ENCODE results near the gene KCNK5. TPM values are rescaled to one million over a fixed set of nuclear protein-coding genes. Genes with fewer than 3 reads are reported as not detected.

The KCNK5 gene
- total and polyA plus RNA-seq, 2 donors (not counting 3 experiments of a cell fraction or from before 2014, with no cell fraction given): not detected

GRCh38 chr6:39254999-39255535 lies 25.8 kb upstream of the KCNK5 start:
- Histone ChIP-seq H3K79me2 (ENCODE audit: control insufficient read depth, insufficient read depth, low read length) (no peaks in the 10 kb centered on the region), H3K27me3 (ENCODE audit: control insufficient read depth in 2 of 2, insufficient read depth in 2 of 2, low read length in 2 of 2) (no peaks in the 10 kb centered on the region), H3K4me3 (replicated peaks in 1 of 3; ENCODE audit: insufficient read depth in 1 of 3, low read depth in 1 of 3, low read length in 3 of 3) (no peak overlapping the region), H3K27ac (ENCODE audit: insufficient read depth, low read depth, low read length) (no peak overlapping the region), H3K9ac (replicated peaks; ENCODE audit: extremely low read depth, insufficient read depth, low read length) (no peak overlapping the region), H3K36me3 (ENCODE audit: control insufficient read depth in 2 of 2, extremely low read depth in 1 of 2, insufficient read depth in 2 of 2, low read length in 2 of 2) (no peaks in the 10 kb centered on the region), H3K4me1 (ENCODE audit: control insufficient read depth, extremely low read depth, insufficient read depth, low read length) (no peaks in the 10 kb centered on the region), H4K20me1 (replicated peaks; ENCODE audit: control insufficient read depth, extremely low read depth, insufficient read depth, low read length) (no peaks in the 10 kb centered on the region), H3K9me1 (replicated peaks; ENCODE audit: control insufficient read depth, extremely low read depth, insufficient read depth, low read length) (no peaks in the 10 kb centered on the region), H3K4me2 (ENCODE audit: insufficient read depth, low read length) (no peak overlapping the region), H2AFZ (ENCODE audit: low read depth, low read length) (no peak overlapping the region), H3K9me3 (replicated peaks; ENCODE audit: control insufficient read depth, insufficient read depth, low read length) (no peaks in the 10 kb centered on the region)
- no TSS peak for BruUV-seq (replicated peaks)
- DNase-seq (ENCODE audit: low read depth, low spot score) (no peak), FAIRE-seq (no peak)
- intact Hi-C loops (cut with micrococcal nuclease): no loop called here
- dilution Hi-C loops (cut with MboI; ENCODE audit: extremely low pct_ligation_motif_present, low sequenced_read_pairs): no loop called here
- ChIA-PET CTCF (no interaction called here), POLR2A (no interaction called here)
- TF ChIP-seq FOS (IDR thresholded peaks at IDR 0.05; ENCODE audit: borderline replicate concordance, insufficient read depth, low read length) (no peak), POLR2A (IDR thresholded peaks at IDR 0.05; ENCODE audit: low read depth, low read length) (no peak), MAX (IDR thresholded peaks at IDR 0.05; ENCODE audit: insufficient read depth, insufficient read length) (no peak), JUN (IDR thresholded peaks at IDR 0.05; ENCODE audit: borderline replicate concordance, insufficient read depth, insufficient read length, low read depth) (no peak), POLR2AphosphoS5 (IDR thresholded peaks at IDR 0.05; ENCODE audit: insufficient read depth, low read depth, low read length) (no peak), EZH2 (IDR thresholded peaks at IDR 0.05; ENCODE audit: borderline replicate concordance, low read depth, low read length, severe bottlenecking) (no peak), CTCF (IDR thresholded peaks at IDR 0.05; ENCODE audit: extremely low read depth in 1 of 2, insufficient read depth in 1 of 2, low read depth in 1 of 2, low read length in 2 of 2) (no peak), MYC (IDR thresholded peaks at IDR 0.05; ENCODE audit: low read depth, low read length) (no peak), GATA2 (IDR thresholded peaks at IDR 0.05; ENCODE audit: insufficient read depth, insufficient read length, low read depth, low read length) (no peak)
